Natural killer cell treated with Interleukin-12 subunit alpha and Interleukin-12 subunit beta and Interleukin-15 and Interleukin-18, amount 100 ng/mL, for 72 hours (primary cell): ENCODE results near the gene NATD1. TPM values are rescaled to one million over a fixed set of nuclear protein-coding genes. Genes with fewer than 3 reads are reported as not detected.
"Not testable (repeated sequence)": the region's sequence is repeated elsewhere in the genome, so short reads cannot be mapped to it uniquely, and the experiment has no call there.

Experiments
- ATAC-seq, 2 donors: fragments of 150-1000 bp; cut with Tn5 transposase in 1 of 2; sonication (Bioruptor Pico), chemical (Tn5 transposase) in 1 of 2; 2 replicates each; pipeline ENCODE4 v1.10.0; 2021
- DNase-seq: peaks from one replicate; pipeline ENCODE4 v3.0.0; 2022; ENCODE audit warnings: low spot score
- H3K27ac Mint-ChIP-seq, 2 donors: 1 replicate in 1 of 2; 2 replicates in 1 of 2; pipeline ENCODE4 v1.8.0; 2022; ENCODE audit warnings: mixed read lengths in 2 of 2, mild to moderate bottlenecking in 1 of 2, moderate library complexity in 1 of 2
- H3K27me3 Mint-ChIP-seq, 2 donors: 1 replicate in 1 of 2; 2 replicates in 1 of 2; pipeline ENCODE4 v1.8.0; 2022; ENCODE audit warnings: mixed read lengths in 2 of 2
- H3K36me3 Mint-ChIP-seq: one replicate; pipeline ENCODE4 v1.8.0; 2022; ENCODE audit warnings: mixed read lengths
- H3K4me1 Mint-ChIP-seq, 2 donors: 1 replicate in 1 of 2; 2 replicates in 1 of 2; pipeline ENCODE4 v1.8.0; 2022; ENCODE audit warnings: low read depth in 2 of 2, mixed read lengths in 2 of 2, mild to moderate bottlenecking in 1 of 2
- H3K4me3 Mint-ChIP-seq: one replicate; pipeline ENCODE4 v1.8.0; 2022; ENCODE audit warnings: mixed read lengths
- H3K9me3 Mint-ChIP-seq: 2 replicates; pipeline ENCODE4 v1.8.0; 2022; ENCODE audit warnings: mixed read lengths
- total RNA-seq, 2 donors: library from RNA; stranded (reverse); gene quantifications; one replicate each; pipeline ENCODE4 v1.2.3, GENCODE V29; 2022

The NATD1 gene
- total RNA-seq, 2 donors from 2014 or later, result 1.9 to 3.0 TPM

DNA sequence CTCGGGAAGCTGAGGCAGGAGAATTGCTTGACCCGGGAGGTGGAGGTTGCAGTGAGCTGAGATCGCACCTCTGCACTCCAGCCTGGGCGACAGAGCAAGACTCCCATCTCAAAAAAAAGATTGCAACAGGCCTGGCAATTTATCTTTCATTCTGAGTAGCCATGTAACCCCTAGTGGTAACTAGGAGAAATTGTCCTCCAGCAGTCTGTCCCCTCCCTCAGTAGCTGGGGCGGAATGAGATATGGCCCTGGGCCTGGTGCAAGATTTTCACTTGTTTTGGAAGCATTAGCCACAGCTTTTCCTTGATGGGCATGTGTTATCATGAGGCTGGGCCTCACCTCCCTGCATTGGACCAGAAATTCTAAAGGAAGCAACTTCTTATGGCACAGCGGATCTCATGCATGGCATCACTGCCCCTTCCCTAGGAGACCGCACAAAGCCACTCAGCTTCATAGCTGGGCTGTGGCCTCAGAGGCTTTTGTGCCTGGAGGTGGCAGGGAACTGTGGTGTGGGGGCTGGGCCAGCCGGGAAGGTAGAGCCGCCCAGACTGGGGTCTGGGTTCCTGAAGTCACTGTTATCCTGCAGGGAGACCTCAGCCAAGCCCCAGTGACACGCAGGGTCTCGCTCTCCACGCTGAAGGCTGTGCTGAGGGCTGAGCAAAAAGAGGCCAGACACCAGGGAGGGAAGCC lies 13.4 kb downstream of the NATD1 start:
- no peaks in the 10 kb centered on the region for H3K36me3 Mint-ChIP-seq
- no peaks in the 10 kb centered on the region for H3K9me3 Mint-ChIP-seq
- DNase-seq (no peak), ATAC-seq (no peak)
- no peak overlapping the region for H3K4me3 Mint-ChIP-seq
- no peaks in the 10 kb centered on the region for H3K27me3 Mint-ChIP-seq
- H3K27ac Mint-ChIP-seq, result no peak overlapping the region
- H3K4me1 Mint-ChIP-seq, result peaks cover 0 to 5% of the 10 kb centered on the region in 2 donors

DNA sequence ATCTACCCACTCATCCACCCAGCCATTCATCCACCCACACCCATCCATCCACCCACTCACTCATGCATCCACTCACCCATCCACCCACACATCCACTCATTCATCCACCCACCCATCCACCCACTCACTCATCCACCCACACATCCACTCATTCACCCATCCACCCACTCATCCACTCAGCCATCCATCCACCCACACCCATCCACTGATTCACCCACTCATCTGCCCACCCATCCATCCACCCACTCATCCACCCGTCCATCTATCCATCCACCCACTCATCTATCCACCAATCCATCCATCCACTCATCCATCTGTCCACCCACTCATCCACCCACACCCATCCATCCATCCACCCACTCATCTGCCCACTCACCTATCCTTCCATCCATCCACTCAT lies 17.3 kb downstream of the NATD1 start:
- Mint-ChIP-seq H3K27ac (no peak overlapping the region), H3K27me3 (no peaks in the 10 kb centered on the region), H3K4me3 (no peak overlapping the region), H3K4me1 (peaks cover 0 to 5% of the 10 kb centered on the region in 2 donors), H3K36me3 (peaks cover 6% of the 10 kb centered on the region), H3K9me3 (peaks cover 6% of the 10 kb centered on the region)
- no peak for DNase-seq
- peak in 1 of 2 donors; percentile 37 for ATAC-seq

DNA sequence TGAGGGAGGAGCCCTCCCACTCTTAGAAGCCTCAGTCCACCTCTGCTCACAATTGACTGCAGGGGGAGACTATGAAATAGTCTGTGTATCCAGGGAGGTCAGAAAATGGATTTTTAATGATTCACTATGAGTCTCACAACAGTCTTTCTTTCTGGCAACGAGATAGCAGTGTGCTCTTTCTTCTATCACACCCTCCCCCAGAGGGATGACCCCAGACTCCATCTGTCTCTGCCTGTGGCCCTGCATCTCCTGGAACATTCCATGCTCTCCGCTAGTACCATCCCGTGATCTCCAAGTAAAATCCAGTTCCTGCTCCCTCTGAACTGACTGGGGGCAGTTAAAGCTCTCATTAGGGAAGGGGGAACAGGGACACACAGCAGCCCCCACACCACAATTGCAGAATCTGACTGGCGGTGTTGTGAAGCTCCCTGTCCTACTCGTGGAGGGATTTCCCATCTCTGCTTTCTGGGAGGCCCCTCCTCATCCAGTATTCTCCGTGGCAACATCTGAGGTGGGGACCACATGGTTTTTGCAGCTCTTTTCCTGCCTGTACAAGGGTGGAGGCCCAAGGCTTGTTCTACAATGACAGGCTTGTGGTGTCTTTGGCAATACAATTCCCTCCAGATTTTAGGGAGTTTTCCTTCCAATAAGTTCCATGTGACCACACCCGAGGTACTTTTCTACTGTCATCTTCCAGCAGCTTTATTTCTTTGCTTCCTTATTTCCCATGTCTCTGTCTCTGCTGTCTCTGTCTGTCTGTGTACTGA lies 19.4 kb downstream of the NATD1 start:
- no peak for DNase-seq
- H3K4me1 Mint-ChIP-seq, result peaks cover 0 to 5% of the 10 kb centered on the region in 2 donors
- H3K27ac Mint-ChIP-seq, result no peak overlapping the region
- H3K27me3 Mint-ChIP-seq, result no peaks in the 10 kb centered on the region
- peaks cover 6% of the 10 kb centered on the region for H3K9me3 Mint-ChIP-seq
- H3K36me3 Mint-ChIP-seq, result peaks cover 6% of the 10 kb centered on the region
- H3K4me3 Mint-ChIP-seq, result no peak overlapping the region
- no peak for ATAC-seq

DNA sequence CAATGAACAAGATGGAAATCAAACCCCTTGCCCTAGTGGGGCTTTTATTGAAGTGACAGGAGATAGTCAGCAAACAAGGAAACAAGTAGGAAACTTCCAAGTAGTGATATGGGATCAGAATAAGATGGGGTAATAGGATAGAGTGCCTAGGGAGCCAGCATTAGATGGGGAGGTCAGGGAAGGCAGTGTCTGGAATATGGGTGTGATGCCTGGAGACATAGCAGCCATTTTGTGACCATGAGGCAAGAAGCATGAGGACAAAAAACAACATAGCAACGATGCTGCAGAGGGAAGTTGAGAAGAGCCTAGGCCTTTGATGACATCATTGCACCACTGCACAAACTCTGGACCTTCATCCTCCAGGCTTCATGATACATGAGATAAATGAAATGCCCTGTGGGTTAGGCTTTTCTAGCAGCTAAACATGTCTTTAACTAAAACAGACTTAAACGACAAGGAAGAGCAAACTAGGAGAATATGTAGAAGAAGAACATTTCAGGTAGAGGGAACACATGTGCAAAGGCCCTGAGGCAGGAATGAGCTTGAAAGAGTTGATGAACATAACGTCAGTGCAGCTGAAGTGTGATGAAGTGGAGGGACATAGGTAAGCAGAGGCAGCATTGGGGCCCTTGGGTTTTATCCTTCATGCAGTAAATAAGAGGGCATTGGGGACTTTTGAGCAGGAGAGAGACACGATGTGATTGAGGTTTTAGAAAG lies 21.0 kb downstream of the NATD1 start:
- ATAC-seq, result no peak
- DNase-seq, result no peak
- H3K36me3 Mint-ChIP-seq, result peaks cover 6% of the 10 kb centered on the region
- H3K27me3 Mint-ChIP-seq, result no peaks in the 10 kb centered on the region
- peaks cover 6% of the 10 kb centered on the region for H3K9me3 Mint-ChIP-seq
- H3K4me1 Mint-ChIP-seq, result no peaks in the 10 kb centered on the region
- no peak overlapping the region for H3K27ac Mint-ChIP-seq
- H3K4me3 Mint-ChIP-seq, result no peak overlapping the region

DNA sequence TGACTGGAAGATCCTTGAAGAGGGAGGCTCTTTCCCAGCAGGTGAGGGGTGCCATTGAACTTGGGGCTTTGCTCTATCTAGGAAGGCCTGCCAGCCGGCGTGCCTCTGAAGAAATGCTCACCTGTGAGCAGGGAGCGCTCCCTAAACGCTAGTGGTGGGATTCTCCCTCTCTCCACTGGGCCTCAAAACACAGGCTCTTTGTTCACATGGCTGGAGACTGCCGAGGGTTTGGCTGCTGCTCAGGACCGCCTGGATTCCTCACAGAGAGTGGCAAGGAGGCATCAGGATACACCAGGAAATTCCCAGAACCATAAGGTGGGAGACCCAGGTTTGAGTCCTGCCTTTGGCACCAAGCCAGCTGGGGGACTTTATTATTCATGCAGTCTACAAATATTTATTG lies 21.7 kb downstream of the NATD1 start:
- H3K27me3 Mint-ChIP-seq, result no peaks in the 10 kb centered on the region
- no peak for ATAC-seq
- H3K36me3 Mint-ChIP-seq, result peaks cover 6% of the 10 kb centered on the region
- H3K4me1 Mint-ChIP-seq, result no peaks in the 10 kb centered on the region
- no peak overlapping the region for H3K27ac Mint-ChIP-seq
- H3K9me3 Mint-ChIP-seq, result peaks cover 6% of the 10 kb centered on the region
- no peak for DNase-seq
- no peak overlapping the region for H3K4me3 Mint-ChIP-seq

DNA sequence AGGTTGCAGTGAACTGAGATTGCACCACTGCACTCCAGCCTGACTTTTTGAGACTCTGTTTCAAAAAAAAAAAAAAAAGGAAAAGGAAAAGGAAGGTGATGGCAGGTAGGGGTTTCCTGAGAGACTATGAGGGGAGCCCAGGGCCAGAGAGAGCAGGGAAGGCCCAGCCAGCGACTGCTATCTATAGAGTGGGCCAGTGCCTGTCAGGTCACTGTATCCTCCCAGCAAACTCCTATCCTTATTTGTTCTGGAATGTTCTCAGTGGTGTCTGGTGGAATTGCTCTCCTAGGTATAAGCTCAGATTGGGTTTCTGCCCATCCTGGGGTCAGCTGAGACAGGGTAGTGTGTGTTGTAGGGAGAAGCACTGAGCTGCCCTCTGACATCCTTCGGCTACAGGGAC lies 24.4 kb downstream of the NATD1 start:
- ATAC-seq (no peak), DNase-seq (no peak)
- Mint-ChIP-seq H3K27me3 (no peaks in the 10 kb centered on the region), H3K4me3 (no peak overlapping the region), H3K27ac (no peak overlapping the region), H3K9me3 (peaks cover 6% of the 10 kb centered on the region), H3K4me1 (no peaks in the 10 kb centered on the region), H3K36me3 (peaks cover 6% of the 10 kb centered on the region)

DNA sequence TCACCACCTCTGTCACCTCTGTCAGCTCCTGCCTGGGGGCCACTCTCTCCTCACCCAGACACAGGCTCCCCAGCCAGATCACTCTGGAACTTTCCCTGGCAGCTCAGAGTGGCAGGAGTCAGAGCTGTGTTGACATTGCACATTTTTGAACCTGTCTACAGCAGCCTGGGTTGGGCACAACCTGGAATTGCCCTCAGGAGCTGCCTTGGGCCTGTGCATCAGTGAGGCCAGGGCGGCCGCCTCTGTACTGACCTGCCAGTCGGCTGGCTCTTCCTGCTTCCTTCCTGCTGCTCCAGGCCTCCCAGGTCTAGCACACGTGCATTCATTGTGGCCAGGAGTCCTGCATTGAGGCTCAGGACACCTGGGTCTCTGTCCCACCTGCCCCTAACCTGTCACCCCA lies 25.1 kb downstream of the NATD1 start:
- peaks cover 6% of the 10 kb centered on the region for H3K36me3 Mint-ChIP-seq
- DNase-seq (no peak), ATAC-seq (peak in 1 of 2 donors; percentile 36)
- no peak overlapping the region for H3K27ac Mint-ChIP-seq
- peaks cover 6% of the 10 kb centered on the region for H3K9me3 Mint-ChIP-seq
- no peaks in the 10 kb centered on the region for H3K27me3 Mint-ChIP-seq
- H3K4me3 Mint-ChIP-seq, result no peak overlapping the region
- H3K4me1 Mint-ChIP-seq, result no peaks in the 10 kb centered on the region

DNA sequence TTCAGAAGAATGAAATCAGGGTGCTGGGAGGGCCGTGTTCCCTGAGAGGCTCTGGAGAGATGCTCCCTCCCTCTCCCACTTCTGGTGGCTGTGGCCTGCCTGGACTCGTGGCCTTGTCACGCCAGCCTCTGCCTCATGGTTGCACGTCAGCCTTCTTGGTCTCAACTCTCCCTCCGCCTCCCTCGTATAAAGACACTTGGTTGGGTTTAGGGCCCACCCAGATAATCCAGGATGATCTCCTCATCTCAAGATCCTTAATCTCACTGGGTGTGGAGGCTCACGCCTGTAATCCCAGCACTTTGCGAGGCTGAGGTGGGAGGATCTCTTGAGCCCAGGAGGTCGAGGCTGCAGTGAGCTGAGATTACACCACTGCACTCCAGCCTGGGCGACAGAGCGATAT lies 25.9 kb downstream of the NATD1 start:
- not testable (repeated sequence) for ATAC-seq, H3K9me3 Mint-ChIP-seq, H3K36me3 Mint-ChIP-seq, H3K4me1 Mint-ChIP-seq, H3K27ac Mint-ChIP-seq, H3K4me3 Mint-ChIP-seq, H3K27me3 Mint-ChIP-seq, DNase-seq

DNA sequence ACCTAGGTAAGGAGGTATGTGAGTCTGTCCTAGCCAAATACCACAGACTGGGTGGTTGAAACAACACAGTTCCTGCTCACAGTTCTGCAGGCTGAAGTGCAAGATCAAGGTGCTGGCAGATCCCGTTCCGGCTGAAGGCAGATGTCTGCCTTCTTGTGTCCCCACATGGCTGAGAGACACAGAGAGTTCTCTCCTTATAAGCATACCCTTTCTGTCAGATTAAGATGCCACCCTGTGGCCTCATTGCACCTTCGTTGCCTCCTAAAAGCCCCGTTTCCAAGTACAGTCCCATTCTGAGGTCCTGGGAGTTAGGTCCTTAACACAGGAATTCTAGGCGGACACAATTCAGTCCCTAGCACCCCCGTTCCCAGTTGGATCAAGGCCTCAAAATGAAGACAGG lies 30.1 kb downstream of the NATD1 start:
- DNase-seq, result no peak
- Mint-ChIP-seq H3K36me3 (no peaks in the 10 kb centered on the region), H3K4me1 (no peaks in the 10 kb centered on the region), H3K27me3 (no peaks in the 10 kb centered on the region), H3K27ac (no peak overlapping the region), H3K4me3 (no peak overlapping the region), H3K9me3 (no peaks in the 10 kb centered on the region)
- ATAC-seq, result no peak

DNA sequence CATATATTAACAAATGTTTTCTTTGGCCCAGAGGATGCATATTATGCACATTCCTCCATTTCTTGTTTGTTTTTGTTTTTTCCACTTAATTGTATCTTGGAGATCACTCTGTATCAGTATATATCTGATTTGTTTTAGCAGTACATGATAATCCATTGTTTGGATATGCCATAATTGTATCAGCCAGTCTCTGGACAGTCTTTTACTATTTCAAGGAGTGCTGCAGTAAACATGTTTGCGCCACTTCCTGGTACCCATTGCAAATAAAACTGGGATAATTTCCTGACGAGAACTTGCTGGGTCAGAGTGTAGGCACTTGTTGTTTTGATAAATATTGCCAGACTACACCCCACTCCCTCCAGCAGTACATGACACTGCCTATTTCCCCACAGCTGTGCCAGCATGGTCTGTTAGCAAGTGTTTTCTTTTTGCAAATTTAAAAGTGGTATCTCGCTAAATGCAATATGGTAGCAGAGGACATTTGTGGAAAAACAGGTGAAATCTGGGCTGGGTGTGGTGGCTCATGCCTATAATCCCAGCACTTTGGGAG lies 34.3 kb downstream of the NATD1 start:
- H3K4me1 Mint-ChIP-seq, result peaks cover 16 to 21% of the 10 kb centered on the region in 2 donors
- no peak overlapping the region for H3K4me3 Mint-ChIP-seq

DNA sequence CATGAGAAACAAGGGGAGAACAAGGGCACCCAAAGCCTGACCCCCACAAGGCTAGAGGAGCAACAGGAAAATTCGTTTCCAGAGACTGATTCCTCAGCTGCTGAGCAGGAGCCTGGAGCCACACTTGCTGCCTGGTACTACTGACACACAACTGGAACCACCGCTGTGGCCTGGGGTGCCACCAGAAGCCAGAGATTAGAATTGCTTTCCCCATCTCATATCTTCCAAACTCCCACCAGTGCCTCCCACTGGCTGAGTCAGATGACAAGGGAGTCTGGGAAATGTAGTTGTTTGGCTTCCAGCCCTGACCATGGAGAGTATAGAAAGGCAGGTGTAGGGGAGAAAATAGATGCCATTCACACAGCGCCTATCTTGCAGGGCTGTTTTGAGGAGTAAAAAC lies 35.1 kb downstream of the NATD1 start:
- Mint-ChIP-seq H3K4me3 (no peak overlapping the region), H3K27ac (no peak overlapping the region), H3K36me3 (no peaks in the 10 kb centered on the region), H3K4me1 (peaks cover 21 to 25% of the 10 kb centered on the region in 2 donors), H3K9me3 (no peaks in the 10 kb centered on the region), H3K27me3 (no peaks in the 10 kb centered on the region)
- no peak for ATAC-seq
- no peak for DNase-seq

More for the DNA sequence above, 34.3 kb downstream of the NATD1 start:
- H3K27ac Mint-ChIP-seq, result no peak overlapping the region
- H3K27me3 Mint-ChIP-seq, result no peaks in the 10 kb centered on the region
- H3K36me3 Mint-ChIP-seq, result no peaks in the 10 kb centered on the region
- H3K9me3 Mint-ChIP-seq, result no peaks in the 10 kb centered on the region
- ATAC-seq, result no peak
- no peak for DNase-seq

DNA sequence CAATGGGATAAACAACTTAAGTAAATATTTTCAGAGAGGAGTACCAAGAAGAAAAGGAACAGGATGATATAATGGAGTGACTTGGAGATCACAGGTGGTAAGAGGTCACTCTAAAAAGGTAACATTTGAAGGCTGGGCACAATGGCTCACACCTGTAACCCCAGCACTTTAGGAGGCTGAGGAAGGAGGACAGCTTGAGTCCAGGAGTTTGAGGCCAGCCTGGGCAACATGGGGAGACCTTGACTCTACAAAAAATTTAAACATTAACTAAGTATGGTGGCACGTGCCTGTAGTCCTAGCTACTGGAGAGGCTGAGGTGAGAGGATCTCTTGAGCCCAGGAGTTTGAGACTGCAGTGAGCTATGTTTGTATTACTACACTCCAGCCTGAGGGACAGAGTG lies 35.9 kb downstream of the NATD1 start:
- no peaks in the 10 kb centered on the region for H3K27me3 Mint-ChIP-seq
- H3K36me3 Mint-ChIP-seq, result peaks cover 5% of the 10 kb centered on the region
- H3K9me3 Mint-ChIP-seq, result no peaks in the 10 kb centered on the region
- H3K4me3 Mint-ChIP-seq, result no peak overlapping the region
- ATAC-seq, result no peak
- no peak overlapping the region for H3K27ac Mint-ChIP-seq
- peaks cover 28 to 32% of the 10 kb centered on the region in 2 donors for H3K4me1 Mint-ChIP-seq
- DNase-seq, result no peak

DNA sequence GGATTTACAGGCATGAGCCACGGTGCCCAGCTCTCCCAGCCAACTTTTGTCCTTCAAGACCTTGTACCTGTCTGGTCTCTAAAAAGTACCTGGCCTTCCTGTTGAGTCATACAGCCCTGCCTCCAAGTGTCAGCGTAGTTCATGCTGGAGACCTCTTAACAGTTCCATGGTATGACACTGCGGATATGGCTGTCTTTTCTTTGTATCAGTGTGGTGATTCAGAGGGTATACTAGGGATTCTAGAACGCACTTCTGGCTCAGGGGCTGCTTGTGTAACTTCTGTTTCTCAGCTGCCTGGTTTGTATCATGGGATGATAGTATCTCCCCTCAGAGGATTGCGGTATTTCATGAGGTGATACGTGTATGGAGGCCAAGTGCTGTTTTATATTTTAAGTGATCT lies 37.3 kb downstream of the NATD1 start:
- no peaks in the 10 kb centered on the region for H3K27me3 Mint-ChIP-seq
- H3K4me1 Mint-ChIP-seq, result peaks cover 36 to 42% of the 10 kb centered on the region in 2 donors
- ATAC-seq, result no peak
- H3K36me3 Mint-ChIP-seq, result peaks cover 5% of the 10 kb centered on the region
- H3K27ac Mint-ChIP-seq, result peak overlapping the region; percentile 85 to 89
- H3K9me3 Mint-ChIP-seq, result no peaks in the 10 kb centered on the region
- DNase-seq, result no peak
- peak overlapping the region; percentile 95 for H3K4me3 Mint-ChIP-seq
